Hindlimb muscle (tissue), 1 donor: ENCODE data around the gene ABLIM3. TPM values are rescaled to one million over a fixed set of nuclear protein-coding genes. Genes with fewer than 3 reads are reported as not detected.

Source experiments
- DNase-seq: peaks from one replicate; pipeline ENCODE4 v3.0.0-alpha.2; 2013
- polyA plus RNA-seq: library from polyadenylated mRNA; unstranded; fragments of 120-200 nt; gene quantifications from one replicate; pipeline ENCODE4 v1.2.1, GENCODE V29; 2013; ENCODE audit not compliant: insufficient read length

ABLIM3 gene
- polyA plus RNA-seq, 1 donor: 91.2 TPM

GRCh38 chr5:149220750-149221149 lies 79.5 kb downstream of the ABLIM3 start:
- DNase-seq: no peak

GRCh38 chr5:149221326-149221725 lies 80.0 kb downstream of the ABLIM3 start:
- DNase-seq: no peak

GRCh38 chr5:149221731-149222342 lies 80.5 kb downstream of the ABLIM3 start:
- DNase-seq: no peak

DNA sequence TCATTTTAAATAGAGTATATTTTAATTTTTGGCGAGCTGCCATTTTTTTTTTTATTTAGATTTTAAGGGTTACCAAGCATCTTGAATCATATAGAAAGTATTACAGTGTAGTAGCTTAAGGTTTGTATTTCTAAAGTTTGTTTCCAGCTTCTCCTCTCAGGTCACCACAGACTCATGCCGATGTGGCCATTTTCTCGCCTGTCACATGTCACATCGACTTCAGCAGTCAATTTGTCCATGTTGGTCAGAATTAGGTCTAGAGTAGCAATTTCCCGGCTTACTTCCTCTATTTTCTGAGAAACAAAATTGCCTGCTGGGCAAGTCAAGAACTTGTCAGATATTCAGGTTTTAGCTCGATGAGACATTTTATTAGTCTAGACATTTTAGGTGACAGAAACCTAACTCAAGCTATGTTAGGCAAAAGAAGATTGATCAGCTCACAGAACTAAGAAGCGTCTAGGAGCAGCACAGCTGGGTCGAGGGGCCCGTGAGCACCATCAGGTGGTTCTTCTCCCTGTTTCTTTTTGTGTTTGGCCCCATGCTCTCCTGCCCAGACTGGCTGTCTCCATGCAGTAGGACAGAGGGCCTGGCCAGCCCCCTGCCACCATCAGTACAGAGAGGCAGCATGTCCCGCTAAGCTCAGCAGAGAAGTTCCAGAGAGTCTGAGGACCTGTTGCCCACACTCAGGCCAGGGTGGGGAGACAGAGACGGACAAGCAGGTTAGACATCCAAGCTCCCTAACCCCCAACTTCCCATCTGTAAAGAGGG lies 82.0 kb downstream of the ABLIM3 start:
- no peak for DNase-seq

DNA sequence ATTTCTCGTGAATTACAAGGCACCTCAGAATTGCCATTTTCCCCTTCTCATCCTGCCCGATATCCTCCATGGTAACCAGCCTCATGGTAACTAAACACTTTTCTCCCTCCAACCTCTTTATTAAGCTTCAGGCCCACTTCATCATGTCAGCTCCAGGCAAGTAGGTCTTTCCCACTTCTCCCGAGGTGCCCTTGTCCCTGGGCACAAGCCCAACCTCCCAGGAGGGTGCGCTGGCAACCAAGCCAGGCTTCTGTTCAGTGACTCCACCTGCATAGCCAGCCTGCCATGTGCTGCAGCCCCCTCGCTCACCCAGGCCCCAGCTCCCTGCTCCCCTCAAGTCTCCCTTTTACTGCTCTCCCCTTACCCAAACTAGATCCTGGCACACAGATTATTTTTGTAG lies 83.0 kb downstream of the ABLIM3 start:
- DNase-seq: no peak

DNA sequence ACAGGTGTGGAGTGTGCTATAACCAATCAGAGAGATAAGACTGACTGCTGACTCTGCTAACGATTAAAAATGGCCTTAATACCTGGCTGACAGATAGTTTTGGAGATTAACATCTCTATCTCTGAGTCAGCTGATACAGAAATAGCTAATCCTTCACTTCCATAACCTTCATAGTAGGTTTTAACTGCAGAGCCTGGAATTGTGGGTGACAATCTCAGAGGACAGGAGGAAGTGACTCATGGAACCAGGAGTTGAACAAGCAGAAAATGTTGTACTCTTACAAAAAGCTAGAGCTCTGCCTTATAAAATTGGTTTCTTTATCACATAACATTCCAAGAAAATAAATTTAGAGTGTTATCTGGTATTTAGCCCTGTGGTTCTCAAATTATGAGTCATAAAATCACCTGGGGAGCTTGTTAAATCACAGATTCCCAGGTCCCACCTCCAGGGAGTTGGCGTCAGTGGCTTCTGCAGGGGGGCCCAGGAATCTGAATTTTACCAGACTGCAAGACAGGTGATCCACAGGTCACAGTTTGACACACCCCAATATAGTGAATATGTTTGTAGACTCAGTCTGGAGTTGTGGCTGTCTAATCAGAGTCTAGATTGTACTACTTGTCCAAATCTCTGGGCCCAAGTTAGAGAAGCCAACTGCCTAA lies 86.0 kb downstream of the ABLIM3 start:
- DNase-seq: no peak

DNA sequence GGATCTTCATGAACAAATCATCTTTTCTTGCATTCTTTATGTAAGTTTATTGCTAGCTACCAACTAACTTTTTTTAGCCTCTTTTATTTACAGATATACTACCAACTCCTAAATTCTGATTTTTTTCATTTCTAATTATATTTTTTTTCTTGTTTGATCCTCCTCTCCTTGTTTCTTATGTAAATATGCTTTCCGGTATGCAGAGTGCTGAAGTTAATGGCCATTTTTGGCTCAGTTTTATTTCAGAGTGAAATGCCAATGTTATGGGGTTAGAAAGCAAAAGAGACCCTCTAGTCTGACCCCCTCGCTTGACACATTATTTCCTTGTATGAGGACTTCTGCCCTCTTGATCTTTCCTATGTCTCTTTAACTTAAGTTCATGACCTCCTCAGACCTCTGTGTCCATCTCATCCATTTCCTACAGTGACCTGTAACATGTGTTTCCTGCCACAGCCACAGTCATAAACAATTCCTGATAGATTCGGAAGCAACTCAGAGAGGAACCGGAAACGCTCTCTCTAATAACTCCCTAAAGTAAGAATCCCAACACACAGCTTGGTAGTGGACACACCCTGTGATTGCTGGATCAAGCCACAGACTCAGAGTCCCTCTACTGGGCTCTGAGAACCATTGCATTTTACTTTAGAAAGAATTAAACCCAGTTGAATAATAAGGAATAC lies 87.5 kb downstream of the ABLIM3 start:
- DNase-seq: peak; percentile 28

- no peak for DNase-seq
Measured at GRCh38 chr5:149229298-149229937, 88.1 kb downstream of the ABLIM3 start.

- DNase-seq: no peak
Measured at GRCh38 chr5:149235841-149236240, 94.5 kb downstream of the ABLIM3 start.

DNA sequence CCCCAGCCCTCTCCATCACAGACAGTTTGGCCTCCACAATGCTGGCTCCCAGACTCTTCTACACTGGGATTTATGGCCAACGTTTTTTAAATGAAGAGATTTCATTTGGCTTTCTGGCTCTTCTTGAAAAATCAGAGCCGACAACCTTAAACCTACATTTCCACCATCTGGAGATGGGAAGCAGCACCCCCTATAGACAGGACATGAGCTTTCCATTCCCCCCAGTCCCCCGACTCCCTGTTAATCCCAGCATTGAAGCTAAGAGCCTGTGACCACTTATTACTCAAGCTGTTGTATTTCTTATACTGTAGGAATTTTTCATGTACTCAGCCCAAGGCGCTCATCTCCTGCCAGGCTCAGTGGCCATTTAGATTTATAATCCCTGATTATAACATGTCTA lies 96.4 kb downstream of the ABLIM3 start:
- DNase-seq: no peak

DNA sequence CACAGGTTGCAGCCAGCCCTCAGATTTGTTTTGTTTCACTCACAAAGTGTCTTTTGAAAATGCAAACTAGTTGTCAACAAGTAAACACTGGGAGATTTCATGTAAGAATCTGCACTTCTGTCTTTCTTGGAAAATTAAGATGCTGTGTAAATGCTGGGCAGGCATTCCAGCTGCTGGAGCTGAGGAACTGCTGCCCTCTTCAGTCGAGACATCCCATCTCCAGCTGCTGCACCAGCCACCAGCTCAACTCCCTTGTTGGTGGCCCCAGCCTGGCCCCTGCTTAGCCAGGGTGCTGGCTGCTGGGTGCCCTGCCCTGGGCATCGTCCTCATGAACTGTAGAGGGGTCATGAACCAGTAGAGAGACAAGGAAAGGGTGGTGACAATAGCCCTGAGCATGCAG lies 97.2 kb downstream of the ABLIM3 start:
- no peak for DNase-seq

GRCh38 chr5:149239917-149240316 lies 98.6 kb downstream of the ABLIM3 start:
- no peak for DNase-seq

GRCh38 chr5:149240354-149240998 lies 99.2 kb downstream of the ABLIM3 start:
- no peak for DNase-seq

DNA sequence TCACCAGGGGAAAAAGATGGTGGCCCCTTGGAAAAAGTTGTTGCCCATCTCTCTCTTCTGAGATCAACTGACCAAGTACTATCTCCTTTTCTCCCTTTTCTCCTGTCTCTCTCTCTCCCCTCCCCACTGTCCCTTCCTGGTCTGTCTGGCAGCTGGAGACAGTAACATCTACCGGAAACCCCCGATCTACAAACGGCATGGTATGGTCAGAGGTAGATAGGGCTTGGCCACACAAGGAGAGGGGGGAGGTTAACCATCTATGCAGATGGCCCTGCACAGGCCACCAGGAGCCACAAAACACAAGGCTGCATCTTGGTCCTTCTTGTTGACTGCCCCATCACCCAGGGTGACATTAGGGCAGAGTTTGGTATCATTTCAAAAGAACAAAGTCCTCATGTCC lies 101.0 kb downstream of the ABLIM3 start:
- DNase-seq: no peak

DNA sequence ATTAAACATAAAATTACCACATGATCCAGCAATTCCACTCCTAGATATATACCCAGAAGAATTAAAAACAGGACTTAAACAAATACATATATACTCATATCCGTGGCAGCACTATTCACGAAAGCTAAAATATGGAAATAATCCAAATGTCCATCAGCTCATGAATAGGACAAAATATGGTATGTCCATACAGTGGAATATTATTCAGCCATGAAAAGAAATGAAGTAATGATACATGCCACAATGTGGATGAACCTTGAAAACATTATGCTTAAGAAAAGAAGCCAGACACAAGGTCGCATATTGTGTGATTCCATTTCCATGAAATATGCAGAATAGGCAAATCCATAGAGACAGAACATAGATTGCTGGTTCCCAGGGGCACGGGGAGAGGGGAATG lies 105.6 kb downstream of the ABLIM3 start:
- no peak for DNase-seq

DNA sequence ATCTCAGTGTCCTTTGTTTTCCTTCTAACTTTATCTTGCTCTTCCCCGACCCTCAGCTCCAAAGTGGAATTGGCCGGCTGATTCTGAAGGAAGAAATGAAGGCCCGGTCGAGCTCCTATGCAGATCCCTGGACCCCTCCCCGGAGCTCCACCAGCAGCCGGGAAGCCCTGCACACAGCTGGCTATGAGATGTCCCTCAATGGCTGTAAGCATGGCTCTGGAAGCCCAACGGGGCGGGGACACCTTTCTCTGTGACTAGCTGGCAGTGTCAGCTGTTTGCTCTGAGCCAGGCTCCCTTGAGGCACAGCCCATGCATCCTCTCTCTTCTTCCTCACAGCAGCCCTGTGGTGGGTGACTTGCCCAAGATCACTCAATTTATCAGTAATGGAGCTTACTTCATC lies 106.4 kb downstream of the ABLIM3 start:
- no peak for DNase-seq

GRCh38 chr5:149251546-149251945 lies 110.3 kb downstream of the ABLIM3 start:
- DNase-seq: no peak

DNA sequence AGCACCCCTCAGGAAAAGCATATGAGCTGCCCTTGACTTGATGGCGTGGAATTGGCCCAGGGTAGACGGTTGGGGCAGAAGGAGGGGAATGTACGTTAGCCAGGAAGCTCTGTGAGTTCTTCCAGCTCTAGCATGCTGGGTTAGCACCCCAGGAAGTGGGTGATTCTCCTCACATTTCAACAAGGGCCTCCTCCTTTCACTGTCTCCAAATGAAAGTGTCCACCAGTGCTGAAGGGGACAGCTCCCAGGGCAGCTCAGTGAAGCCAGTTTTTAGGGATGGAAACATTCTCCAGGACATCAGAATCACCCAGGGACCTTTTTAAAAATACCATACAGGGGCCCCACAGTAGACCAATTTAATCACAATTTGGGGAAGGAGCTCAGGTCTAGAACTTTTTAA lies 113.2 kb downstream of the ABLIM3 start:
- peak; percentile 16 for DNase-seq

GRCh38 chr5:149256451-149256850 lies 115.2 kb downstream of the ABLIM3 start:
- no peak for DNase-seq

GRCh38 chr5:149257131-149257530 lies 115.8 kb downstream of the ABLIM3 start:
- DNase-seq: no peak

- no peak for DNase-seq
Measured at GRCh38 chr5:149257889-149258705, 116.8 kb downstream of the ABLIM3 start.
